Placental pericyte (primary cell): ENCODE data around the gene TNNI2. TPM values are rescaled to one million over a fixed set of nuclear protein-coding genes. Genes with fewer than 3 reads are reported as not detected.

ENCODE experiments used
- small RNA-seq: library from RNA; depleted of rRNA; stranded (forward); fragments of <200 nt; gene quantifications from one replicate; pipeline ENCODE3, GENCODE V24; 2012; ENCODE audit warnings: low replicate concordance
- total RNA-seq: library from RNA; depleted of rRNA; stranded (reverse); fragments of >200 nt; gene quantifications from 2 replicates; pipeline ENCODE4 v1.2.3, GENCODE V29; 2012

The TNNI2 gene
- not detected in 2 replicates for total RNA-seq

DNA sequence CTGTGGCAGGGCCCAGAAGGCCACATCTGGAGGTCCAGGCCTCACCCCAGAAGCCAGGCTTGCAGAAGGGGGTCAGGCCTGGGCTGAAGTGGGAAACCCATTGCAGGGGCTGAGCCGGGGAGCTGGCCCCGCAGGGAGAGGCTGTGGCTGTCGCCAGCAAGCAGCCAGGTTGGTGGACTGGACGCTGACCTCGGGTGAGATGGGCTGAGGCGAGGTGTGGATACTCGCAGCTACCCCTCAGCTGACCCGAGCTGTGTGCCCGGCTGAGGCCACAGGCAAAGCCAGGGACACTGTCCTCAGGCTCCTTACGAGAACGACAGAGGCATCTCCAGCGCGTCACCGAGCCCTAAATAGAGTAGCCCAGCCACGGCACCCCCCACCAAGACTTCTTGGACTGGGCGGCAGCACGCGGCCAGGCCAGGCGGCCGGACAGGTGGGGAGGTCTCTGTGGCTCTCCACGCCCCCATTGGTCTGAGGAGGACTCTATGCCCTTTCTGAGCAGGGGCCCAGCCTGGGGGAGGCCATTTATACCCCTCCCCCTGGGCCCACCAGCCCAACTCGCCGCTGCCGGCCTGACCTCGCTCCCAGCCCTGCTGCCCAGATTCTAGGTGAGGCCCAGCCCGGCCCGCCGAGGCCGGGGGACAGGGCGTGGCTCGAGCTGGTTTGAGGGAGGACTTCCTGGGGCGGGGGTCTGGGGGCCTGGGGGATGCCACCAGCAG is at the start of gene TNNI2:
TNNI2 (plus strand) TSS at position 556 of the 719 bp plus-strand sequence. CDS start 716 bp downstream, outside the sequence.

DNA sequence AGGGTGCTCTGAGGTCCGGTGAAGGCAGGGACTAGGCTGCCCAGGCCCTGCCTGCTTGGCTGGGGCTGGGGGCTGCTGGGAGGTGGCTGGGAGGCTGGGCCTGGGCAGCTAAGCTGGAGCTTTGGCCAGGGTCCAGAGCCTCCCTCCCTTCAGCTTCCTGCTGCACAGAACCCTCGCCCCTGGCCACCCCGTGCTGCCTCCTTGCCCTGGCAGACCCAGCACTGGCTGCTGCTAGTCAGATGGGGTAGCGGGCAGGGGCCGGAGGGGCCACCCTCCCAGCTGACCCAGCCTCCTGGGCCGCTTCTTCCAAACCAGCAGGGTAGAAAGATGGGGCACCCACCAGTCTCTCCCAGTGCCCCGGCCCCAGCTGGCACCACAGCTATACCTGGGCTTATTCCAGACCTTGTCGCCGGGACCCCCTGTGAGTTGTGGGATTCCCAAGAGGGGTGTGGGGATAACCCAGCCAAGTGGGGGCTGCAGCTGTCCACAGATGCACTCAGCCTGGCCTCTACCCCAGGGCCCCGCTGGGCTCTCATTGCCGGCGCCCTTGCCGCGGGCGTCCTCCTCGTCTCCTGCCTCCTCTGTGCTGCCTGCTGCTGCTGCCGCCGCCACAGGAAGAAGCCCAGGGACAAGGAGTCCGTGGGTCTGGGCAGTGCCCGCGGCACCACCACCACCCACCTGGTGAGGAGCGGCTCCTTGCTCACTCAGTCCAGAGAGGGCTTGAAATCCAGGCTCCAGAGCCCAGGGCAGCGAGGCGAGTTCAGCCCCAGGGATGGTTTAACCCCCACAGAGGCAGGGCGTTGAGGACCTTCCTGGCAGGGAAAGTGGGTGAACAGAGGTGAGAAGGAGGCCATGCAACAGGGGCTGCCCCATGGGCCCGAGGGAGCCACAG is 3.8 kb upstream of the TNNI2 start, which contains the start of gene SYT8:
SYT8 (plus strand) TSS at position 212 of the 892 bp plus-strand sequence; CDS start at position 328, 116 bp downstream.

GRCh38 chr11:1852877-1853276 is 14.1 kb downstream of the TNNI2 start, which contains the start of gene LSP1:
Gene LSP1 (plus strand): TSS chr11:1853084. CDS start chr11:1853145, 61 bp downstream.

Small RNA genes lying within 50 kb of the gene (small RNA-seq; reads per million reads assigned to genes)
- gene AC051649.1 (not detected), gene MIR4298 (not detected)

Other genes starting within 250 kb of the TNNI2 start
- not detected in 2 replicates for gene KRTAP5-2, start 240.7 kb upstream of the TNNI2 start, total RNA-seq
- gene KRTAP5-3, start 230.5 kb upstream of the TNNI2 start, total RNA-seq = not detected in 2 replicates
- not detected in 2 replicates for gene KRTAP5-4, start 216.8 kb upstream of the TNNI2 start, total RNA-seq
- gene KRTAP5-5, start 209.2 kb upstream of the TNNI2 start, total RNA-seq = not detected in 2 replicates
- gene KRTAP5-6, start 141.8 kb upstream of the TNNI2 start, total RNA-seq = not detected in 2 replicates
- 0.22 and 0.43 TPM in 2 replicates for gene IFITM10, start 88.4 kb upstream of the TNNI2 start, total RNA-seq
- gene CTSD, start 75.1 kb upstream of the TNNI2 start, total RNA-seq = 101 and 265 TPM in 2 replicates
- not detected in 2 replicates for gene SYT8, start 4.0 kb upstream of the TNNI2 start, total RNA-seq
- gene LSP1, start 14.1 kb downstream of the TNNI2 start, total RNA-seq = 0.22 TPM in 1 of 2 replicates, not detected in the other
- gene PRR33, start 52.9 kb downstream of the TNNI2 start, total RNA-seq = not detected in 2 replicates
- not detected in 2 replicates for gene TNNT3, start 80.7 kb downstream of the TNNI2 start, total RNA-seq
- 82.0 and 99.1 TPM in 2 replicates for gene MRPL23, start 108.4 kb downstream of the TNNI2 start, total RNA-seq
- 5.2 and 10.7 TPM in 2 replicates for gene H19, start 158.9 kb downstream of the TNNI2 start, total RNA-seq